ENCODE data around the gene INHBB. TPM values are rescaled to one million over a fixed set of nuclear protein-coding genes. Genes with fewer than 3 reads are reported as not detected.

INHBB gene
- total and polyA plus RNA-seq, 8 donors: 0.37 to 7.2 (median 0.89) TPM; not detected in 1

Other genes starting within 250 kb of the INHBB start
- 10 to 100 TPM; 13.6 to 47.8 (median 28.6) TPM for gene TMEM185B, start 122.7 kb upstream of the INHBB start, total RNA-seq
- gene TMEM185B, start 122.7 kb upstream of the INHBB start, polyA plus RNA-seq: 1 to 10 TPM; 1.5 to 4.5 (median 3.4) TPM
- gene RALB, start 93.3 kb upstream of the INHBB start, total RNA-seq: 10 to 100 TPM; 26.3 to 44.6 (median 40.0) TPM
- gene RALB, start 93.3 kb upstream of the INHBB start, polyA plus RNA-seq: 10 to 100 TPM; 27.5 to 87.4 (median 52.7) TPM

Data from stomach (tissue), 8 donors.